Effector CD4-positive, alpha-beta T cell (primary cell): ENCODE measurements around the gene GPR3.
"Not testable (repeated sequence)": the region's sequence is repeated elsewhere in the genome, so short reads cannot be mapped to it uniquely, and the experiment has no call there.

Experiments used
- DNase-seq: peaks from one replicate; pipeline ENCODE4 v3.0.0-alpha.2; 2020

The GPR3 gene

DNA sequence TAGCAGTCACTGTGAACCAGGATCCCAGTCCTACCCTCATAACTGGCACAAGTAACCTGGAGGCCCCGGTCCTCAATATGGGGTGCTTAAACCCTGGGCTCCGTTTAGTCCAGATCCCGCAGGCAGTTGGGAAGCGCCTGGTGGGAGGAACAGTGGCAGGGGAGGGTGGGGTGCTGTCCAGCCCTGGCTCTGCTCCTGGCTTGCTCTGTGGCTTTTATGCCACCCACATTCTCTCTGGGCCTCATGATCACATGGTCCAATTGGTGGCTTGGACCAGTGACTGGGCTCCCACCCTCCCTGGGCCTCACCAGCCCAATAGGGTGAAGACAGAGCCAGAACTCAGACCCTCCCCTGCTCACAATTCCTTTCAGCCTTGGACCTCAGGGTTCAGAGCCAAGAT, 12.2 kb upstream of the GPR3 start:
- no peak for DNase-seq

DNA sequence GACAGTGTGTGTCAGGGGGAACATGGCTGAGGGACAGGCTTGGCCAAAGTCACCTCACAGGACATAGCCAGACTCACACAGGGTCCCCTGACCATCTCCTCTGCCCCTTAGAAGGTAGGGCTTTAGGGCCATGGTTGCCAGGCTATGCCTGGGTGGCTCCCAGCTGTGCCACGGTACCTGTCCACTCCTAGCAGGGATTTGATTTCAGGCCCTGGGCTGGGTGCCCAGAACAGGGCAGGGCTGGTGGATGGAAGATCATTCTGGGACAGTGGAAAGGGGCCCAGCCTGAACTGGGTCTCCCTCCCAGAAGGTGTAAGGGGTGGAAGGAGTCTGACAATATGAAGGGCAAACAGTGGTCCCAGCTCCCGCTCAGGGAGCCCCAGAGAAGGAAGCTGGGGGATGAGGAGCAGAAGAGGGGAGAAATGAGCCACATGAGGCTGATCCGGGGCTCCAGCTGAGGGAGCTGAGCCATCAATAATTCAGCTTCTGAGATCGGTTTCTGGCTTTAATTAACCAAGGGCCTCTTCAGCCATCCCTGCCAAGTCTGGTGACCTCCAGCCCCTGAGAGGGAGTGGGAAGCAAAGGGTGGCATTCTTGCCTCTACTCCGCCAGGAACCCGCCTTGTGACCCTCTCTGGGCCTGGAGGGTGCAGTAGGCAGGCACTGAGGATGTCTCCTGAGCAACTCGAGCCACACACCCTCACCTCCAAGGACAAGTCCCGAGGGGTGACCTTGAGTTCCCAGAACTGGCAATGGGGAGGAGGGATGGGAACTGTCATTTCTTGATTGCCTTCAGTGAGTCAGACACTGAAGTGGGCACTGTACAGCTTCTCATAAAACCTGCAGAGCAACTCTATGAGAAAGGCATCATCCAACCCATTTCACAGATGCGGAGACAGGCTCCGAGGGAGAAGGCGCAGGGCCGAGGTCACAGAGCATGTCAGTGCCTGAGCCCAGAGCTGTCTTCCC, 11.4 kb upstream of the GPR3 start:
- no peak for DNase-seq

DNA sequence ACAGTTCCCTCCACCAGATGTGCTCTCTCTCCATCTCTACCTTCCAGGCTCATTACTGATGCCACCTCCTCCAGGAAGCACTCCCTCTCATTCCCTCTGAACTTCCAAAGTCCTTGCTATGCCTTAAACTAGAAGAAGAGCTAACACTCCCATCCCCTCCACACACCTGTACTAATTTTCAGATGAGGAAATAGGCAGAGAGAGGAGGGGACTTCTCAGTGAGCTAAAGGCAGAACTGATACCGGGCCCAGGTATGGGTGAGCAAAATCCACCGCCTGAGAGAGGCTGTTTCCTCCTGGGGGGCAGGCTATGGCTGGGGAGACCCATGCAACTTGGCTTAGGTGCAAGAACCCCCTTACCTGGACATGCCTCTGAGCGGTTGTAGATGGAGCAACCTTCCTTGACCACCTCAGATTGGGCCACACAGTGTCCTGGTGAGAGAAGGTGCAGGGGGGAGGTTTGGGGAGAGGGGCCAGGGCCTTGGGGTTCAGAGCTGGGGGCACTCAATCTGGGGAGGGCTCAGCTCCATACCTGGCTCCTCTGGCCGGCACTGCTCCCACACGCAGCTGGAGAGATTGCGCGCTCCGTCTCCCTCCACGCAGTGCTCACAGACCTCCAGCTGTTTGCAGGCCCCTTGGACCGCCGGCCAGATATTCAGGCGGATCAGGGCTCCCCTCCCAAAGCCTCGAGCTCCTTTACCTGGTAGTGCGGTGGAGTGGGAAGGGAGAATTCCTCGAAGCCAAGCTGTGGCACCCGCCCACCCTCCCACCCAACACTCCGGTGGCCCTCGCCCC, 10.3 kb upstream of the GPR3 start:
- no peak for DNase-seq

DNA sequence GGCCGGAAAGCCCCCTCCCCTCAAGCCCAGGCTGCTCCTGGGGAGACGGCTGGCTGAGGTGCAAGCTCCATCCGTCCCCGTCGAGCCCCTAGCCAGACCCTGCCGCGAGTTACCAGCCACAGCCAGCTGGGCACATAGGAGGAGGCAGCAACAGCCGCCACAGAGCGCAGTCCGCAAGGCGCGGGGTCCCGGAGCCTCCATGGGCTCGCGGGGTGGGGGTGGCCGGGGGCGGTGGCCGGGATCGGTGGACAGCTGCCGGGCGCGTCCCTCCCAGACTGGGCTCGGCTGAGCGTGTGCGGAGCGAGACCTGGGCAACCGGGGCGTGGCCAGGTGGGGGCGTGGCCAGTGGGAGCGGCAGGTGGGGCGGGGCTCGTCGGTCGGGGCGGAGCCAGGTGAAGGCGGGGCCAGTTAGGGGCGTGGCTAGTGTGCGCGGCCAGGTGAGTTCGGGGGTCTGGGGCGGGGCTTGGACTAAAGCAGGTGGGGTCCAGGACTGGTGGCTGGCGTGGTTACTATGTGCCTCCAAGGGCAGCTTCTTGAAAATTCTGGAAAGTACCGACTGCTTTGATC, 9.3 kb upstream of the GPR3 start, which contains the start of gene CD164L2:
Gene CD164L2, minus strand, starts transcription at position 295 of the 567 bp plus-strand sequence. Its CDS starts 94 bp downstream, at position 201.
- no peak for DNase-seq

DNA sequence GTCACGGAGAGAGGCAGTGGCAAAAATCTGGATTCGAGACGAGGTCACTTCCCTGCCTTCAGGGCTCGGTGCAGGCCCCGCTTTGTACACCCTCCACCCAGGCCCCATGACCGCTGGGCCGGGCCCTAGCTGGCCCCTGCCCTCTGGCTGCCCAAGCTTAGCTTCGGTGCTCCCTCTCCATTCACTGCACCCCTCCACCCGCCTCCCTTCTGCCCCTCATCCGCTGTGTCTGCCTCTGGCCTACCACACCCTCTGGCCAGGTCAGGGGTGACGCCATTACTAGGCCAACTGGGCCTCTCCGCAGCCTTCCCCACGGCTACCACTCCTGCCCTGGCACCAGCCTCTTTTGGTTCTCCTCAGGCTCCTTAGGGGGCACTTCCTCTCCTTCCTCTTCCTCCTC, 8.8 kb upstream of the GPR3 start:
- DNase-seq: no peak

DNA sequence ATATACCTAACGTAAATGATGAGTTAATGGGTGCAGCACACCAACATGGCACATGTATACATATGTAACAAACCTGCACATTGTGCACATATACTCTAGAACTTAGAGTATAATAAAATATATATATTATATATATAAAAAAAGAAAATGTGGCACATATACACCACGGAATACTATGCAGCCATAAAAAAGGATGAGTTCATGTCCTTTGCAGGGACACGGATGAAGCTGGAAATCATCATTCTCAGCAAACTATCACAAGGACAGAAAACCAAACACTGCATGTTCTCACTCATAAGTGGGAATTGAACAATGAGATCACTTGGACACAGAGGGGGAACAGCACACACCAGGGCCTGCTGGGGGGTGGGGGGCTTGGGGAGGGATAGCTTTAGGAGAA, 7.6 kb upstream of the GPR3 start:
- DNase-seq: not testable (repeated sequence)

DNA sequence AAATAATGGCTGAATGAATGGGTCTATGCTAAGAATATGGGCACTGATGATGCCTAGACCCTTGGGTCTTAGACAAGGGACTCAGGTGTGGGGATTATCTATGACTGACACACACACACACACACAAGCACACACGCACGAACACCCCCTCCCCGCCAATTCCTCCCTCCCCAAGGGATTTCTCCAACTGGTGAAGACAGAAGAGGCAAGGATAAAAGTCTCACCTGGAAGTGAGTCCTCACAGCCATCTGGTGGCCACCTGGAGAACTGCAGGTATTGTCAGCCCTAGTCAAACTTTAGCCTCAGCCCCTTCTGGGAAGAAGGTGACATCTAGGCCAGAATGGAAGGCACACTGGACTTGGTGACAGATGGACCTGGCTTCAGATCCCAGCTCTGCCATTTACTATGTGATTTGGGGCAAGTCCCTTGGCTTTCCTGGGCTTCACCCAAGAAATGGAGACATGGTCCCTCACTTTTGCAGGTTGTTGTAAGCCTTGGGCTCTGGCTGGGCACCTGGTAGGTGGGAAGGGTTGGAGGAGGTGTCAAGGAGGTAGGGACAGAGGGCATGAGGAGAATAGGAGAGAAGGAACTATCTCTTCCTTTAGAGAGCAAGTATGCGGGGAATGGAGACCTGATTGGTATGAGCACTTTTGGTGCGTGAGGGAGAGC, 4.0 kb upstream of the GPR3 start:
- DNase-seq: peak; percentile 74

DNA sequence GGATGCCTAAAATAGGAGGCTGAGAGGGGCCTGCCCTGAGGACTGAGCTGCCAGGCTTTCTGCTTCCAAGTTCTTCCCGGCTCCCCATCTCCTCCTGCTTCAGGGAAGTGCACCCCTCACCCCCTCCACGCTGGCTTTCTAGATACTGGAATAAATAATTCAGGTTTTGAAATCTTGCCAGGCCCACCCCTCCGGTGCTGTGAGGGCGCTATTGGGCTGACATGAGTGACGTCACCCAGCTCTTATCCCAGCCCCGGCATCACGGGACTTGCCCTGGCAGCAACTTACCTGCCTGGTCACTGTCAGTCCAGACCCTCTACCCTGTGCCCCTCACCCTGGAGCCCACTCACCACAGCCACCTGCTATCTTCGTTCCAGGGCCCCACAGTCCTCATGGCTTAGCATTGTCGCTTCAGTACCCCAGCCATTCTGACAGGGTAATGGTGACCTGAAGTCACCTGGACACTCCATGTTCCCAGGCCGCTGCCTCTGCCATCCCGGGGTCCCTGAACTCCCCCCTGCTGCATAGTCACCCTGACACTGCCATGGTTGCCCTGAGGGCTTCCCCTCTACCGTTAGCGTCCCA, 819 bp upstream of the GPR3 start:
- peak; percentile 25 for DNase-seq

DNA sequence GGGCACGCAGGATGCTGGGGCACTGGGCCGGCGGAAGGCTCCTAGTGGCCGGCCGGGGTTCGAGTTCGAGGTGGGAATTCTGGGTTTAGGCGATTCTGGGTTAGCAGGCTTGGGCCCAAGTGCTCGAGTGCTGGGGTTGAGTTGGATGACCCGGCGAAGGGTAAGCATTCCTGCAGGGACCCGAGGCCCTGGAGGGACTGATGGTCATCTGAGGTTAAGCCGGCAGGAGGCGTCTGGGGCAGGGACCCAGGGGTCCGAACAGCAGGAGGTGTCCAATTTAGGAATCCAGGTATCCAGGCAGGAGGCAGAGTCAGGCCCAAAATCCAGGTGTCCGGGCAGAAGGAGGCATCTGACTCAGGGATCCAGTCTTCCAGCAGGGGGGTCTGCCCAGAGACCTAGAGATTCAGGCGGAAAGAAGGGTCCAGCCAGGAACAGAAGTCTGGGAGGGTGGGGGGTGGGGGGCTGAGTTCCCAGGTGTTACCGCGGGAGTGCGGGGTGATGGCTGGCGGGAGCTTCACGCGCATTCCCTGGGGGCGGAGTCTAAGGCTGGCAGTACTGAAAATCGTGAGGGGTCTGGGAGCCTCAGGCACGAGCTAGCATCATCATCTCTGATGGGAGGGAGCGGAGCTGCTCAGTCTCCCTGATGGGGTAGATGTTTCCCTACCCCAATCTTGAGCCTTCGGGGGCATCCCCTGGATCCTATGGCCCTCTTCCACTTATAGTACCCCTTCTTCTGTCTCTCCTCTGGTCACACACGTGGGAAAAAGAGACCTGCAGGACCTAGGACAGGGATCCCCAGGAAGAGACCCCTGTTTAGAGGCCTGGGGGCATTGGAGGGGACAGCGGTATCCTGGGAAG, 585 bp downstream of the GPR3 start:
- no peak for DNase-seq

DNA sequence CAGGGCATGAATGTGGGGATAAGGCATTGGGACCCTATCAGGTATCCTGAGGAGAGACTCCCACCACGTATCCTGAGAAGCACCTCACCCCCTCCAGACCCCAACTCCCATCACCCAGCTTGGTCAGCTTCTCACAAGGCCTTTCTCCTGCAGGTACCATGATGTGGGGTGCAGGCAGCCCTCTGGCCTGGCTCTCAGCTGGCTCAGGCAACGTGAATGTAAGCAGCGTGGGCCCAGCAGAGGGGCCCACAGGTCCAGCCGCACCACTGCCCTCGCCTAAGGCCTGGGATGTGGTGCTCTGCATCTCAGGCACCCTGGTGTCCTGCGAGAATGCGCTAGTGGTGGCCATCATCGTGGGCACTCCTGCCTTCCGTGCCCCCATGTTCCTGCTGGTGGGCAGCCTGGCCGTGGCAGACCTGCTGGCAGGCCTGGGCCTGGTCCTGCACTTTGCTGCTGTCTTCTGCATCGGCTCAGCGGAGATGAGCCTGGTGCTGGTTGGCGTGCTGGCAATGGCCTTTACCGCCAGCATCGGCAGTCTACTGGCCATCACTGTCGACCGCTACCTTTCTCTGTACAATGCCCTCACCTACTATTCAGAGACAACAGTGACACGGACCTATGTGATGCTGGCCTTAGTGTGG, 1.3 kb downstream of the GPR3 start:
- no peak for DNase-seq

DNA sequence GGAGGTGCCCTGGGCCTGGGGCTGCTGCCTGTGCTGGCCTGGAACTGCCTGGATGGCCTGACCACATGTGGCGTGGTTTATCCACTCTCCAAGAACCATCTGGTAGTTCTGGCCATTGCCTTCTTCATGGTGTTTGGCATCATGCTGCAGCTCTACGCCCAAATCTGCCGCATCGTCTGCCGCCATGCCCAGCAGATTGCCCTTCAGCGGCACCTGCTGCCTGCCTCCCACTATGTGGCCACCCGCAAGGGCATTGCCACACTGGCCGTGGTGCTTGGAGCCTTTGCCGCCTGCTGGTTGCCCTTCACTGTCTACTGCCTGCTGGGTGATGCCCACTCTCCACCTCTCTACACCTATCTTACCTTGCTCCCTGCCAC, 1.8 kb downstream of the GPR3 start:
- DNase-seq: no peak

DNA sequence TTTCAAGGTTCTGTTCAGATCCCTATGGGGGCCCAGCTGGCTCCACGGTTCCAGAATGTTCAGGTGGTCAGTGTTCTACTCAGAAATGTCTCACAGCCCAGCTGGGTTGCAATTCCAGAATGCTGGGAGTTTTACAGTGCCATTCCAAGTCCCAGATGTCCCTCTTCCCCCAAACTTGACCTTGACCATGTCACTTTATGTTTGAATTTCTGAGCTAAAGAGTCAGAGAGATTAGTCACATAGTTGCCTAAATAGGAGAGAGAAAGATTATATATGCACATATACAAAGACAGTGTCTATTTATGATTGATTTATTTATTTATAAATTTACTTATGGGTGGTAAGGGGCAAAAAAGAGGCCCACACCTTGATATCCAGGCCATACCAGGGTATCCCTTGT, 2.5 kb downstream of the GPR3 start:
- no peak for DNase-seq

DNA sequence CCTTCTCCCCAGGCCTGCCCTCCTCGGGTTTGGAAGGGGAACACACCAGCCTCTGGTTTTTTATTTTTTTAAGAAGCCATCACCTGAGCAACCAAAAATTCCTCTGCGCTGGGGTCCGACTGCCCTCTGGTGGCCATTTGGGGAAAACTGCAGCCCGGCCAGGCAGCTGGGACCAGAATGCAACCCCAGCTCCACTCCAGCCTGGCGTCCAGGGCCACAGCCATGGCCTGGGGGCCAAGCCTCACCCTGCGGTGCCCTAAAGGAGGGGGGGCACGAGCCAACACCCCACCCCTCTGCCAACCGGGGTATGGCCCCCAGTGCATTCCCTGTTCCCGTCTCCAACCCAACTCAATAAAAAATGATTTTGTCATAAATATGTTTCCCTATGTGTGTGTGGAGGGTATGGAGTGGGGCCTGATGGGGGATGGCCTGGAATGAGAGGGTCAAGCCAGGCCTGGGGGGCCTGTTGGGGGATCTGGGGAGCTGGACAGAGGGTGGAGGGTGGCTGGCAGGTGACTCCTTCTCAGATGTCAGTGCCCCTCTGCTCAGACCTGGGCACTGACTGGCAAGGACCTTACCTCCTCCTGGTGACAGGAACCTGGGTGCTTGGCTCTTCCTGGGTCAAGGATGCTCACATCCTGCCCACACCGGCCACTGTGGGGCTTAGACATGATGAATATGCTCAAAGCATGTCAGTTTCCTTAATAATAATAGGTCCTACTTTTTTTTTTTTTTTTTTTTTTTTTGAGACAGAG, 3.2 kb downstream of the GPR3 start:
- DNase-seq: peak; percentile 72

DNA sequence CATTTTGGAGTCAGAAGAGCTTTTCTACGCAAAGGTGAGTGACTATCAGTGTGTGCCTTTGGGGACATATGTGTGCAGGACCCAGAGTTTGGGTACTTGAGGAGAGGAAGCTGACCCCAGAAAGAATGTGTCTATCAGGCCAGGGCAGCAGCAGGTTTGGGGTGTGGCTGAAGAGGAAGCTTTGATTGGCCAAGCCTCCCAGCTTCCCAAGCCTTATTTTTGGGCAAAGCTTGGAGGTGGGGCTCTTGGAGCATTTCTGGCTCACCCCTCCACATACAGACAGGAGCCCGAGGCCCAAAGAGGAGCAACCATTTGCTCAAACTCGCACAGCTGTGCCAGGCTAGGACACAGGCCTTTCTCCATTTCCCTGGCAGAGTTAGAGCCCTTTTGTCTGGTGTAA, 4.7 kb downstream of the GPR3 start:
- no peak for DNase-seq

DNA sequence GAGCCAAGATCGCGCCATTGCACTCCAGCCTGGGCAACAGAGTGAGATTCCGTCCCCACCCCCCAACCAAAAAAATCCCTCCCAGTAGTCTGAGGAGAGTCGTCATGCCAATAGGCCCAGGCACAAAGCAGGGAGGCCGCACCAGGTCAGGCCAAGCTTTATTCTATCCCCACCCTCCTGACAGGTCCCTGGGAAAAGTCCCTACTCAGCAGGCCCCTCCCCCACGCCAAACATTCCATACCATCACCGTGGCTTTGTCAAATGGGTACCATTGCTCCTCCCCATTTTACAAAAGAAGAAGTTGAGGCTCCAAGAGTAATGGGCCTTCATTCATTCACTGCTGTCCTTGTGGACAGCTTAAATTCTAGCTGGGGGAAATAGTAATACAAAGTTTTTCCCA, 5.3 kb downstream of the GPR3 start:
- no peak for DNase-seq

DNA sequence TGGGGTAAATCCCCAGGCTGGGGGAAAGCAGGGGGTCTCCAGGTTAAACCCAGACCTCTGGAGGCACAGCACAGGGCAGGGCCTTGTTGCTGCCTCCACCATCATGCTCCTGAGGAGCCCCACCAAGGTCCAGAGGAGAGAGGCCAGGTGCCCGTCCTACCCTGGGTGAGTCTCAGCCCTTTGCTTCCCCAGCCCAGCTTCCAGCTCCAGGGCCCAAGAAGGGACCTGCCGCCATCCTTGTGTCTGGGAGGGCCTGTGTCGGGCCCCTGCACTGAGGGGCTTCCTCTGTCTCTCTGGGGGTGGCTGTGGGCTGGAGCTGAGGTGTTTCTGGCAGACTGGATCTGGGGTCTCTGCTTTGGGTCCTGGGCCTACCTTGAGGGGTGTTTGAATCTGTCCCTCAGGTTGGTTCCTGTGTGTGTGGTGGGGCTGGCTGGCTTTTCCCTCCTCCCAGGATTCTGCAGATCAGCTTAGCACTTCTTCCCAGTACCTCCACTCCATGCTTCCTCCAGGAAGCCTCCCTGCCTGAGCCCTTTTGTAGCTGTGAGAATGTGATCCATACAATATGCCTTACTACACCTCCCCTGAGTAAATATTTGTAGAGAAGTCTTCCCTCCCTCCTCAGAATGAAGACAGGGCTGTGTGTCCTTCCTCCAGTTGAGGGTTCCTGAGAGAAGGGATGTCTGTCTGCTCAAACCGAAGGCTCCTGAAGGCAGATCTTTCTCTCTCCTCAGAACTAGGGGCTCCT, 6.2 kb downstream of the GPR3 start:
- no peak for DNase-seq

DNA sequence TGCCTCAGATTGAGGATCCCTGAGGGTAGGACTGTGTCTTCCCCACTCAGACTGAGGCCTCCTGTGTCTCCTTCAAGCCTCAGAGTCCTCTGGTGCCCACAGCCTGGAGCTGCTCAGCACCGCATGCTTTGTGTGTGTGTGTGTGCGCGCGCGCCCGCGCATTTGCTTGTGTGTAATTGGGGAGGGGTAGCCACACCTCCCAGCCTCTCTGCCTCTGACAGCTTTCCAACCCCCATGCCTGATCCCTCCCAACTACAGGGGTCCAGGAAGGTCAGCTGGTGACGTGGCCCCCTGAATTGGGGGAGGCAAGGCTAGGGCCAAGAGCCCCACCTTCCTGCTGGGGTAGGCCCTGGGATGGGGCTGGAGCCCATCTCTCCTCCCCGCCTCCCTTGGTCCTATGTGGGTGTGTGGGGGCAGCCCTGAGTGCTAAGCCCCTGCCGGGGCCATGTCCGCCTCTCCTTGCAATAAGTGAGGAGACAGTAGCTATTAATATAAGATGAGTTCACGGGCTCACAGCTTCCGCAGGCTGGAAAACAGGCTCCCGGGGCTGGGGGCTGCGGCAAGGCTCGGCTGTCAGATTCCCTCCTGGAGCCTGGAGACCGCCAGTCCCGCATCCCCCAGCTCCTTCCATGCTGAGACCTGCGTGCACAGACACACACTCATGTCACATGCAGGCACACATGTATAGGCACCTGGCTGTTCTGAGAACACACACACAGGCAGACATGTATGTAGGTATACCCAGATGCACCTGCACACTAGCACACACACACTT, 7.0 kb downstream of the GPR3 start:
- no peak for DNase-seq

DNA sequence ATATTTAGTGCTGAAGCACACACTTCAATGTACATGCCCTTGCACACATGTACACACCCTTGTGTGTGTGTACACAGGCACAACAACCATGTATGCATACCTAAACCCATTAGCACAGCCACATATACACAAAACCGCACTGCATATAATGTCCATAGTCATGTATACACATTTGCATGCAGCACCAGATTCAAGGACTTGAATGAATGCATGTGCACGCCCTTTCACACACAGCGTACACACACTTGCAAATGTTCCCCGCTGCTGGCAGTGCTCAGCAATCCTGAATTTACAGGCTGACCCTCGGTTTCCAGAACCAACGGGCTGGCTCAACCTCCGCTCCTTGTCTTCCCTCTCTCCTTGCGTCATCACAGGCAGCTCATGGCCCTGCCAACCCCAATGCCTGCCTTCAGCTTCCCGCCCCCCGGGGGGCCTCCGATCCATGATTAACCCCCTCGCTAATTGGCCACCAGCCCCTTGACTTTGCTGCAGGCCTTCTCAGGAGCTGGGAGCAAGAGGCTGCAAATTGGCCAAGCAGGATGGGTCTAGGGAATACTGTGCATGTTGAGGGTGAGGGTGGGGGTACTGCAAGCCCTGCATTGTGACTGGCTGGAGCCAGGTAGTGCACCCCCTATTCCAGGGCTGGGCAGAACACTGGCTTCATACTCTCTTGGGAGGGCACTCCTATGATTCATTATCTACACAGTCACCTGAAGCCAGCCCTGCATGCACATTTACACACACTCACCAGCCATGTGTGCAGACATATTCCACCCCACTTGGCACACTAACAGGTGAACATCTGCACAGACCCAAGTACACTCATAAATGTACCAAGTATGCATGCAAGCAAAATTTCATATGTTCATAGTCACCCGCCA, 7.9 kb downstream of the GPR3 start:
- DNase-seq: no peak
